HG03469 (cell line): ENCODE measurements around the gene MYO18B.

Experiments
- ATAC-seq: cut with Tn5 transposase; IDR thresholded peaks from one replicate; pipeline ENCODE4 v1.9.1; 2021; ENCODE audit warnings: mild to moderate bottlenecking, moderate library complexity, moderate number of reproducible peaks; ENCODE audit not compliant: unreplicated experiment

Gene MYO18B

GRCh38 chr22:26072621-26073020, 330.6 kb downstream of the MYO18B start:
- ATAC-seq = no peak

DNA sequence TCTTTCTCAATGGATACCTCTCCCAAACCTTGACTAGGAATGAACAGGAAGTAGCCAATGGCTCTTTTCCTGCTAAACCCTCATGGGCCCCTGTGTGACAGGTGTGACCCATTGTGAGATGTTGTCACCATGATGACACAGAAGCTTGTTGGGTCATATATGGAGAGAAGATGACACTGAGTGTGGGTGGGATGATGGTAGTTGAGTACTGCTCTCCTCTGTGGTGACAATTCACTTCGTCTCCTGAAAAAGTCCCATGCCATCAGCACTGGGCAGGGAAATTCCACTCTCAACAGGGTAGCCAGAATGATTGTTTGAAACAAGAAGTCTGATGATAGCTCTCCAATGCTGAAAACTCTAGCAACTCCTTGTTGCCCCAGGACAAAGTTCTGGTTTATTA, 333.3 kb downstream of the MYO18B start:
- ATAC-seq = no peak

DNA sequence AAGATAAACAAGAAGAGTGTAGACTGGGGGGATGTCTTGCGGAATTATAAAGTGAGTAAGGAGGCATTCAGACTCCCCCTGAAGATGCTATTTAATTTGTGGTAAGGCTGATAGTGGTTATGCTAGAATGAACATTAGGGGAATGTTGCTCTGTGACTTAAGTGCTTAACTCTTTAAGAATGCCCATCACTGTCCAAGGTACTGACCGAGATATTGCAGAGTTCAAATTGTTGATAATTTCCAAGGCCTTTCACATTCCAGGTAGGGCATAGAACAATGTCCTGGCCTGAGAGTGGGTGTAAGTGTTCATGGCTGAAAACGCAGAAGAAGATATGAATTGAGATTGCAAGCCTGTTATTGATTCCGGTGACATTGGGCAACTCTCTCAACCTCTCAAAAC, 337.0 kb downstream of the MYO18B start:
- ATAC-seq = no peak
